Measurements from ENCODE around the gene ENTREP3. TPM values are rescaled to one million over a fixed set of nuclear protein-coding genes. Genes with fewer than 3 reads are reported as not detected.

ENTREP3 gene
- total RNA-seq, 4 donors from 2014 or later = 5.8 to 20.7 (median 15.4) TPM

DNA sequence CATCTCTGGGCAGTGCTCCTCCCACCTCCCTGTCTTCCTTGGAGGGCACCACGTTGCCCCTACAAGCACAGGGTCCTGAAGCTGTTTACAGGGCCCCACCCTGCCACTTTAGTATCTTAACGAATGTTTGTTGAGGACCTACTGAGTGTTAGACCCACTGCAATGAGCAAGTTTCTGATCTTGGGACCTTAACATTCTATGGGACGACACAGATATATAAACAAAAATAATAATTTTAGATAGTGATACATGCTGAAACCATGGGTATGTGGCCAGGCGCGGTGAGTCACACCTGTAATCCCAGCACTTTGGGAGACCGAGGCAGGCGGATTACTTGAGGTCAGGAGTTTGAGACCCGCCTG, 10.1 kb downstream of the ENTREP3 start:
- TF ChIP-seq, protein P1, sequence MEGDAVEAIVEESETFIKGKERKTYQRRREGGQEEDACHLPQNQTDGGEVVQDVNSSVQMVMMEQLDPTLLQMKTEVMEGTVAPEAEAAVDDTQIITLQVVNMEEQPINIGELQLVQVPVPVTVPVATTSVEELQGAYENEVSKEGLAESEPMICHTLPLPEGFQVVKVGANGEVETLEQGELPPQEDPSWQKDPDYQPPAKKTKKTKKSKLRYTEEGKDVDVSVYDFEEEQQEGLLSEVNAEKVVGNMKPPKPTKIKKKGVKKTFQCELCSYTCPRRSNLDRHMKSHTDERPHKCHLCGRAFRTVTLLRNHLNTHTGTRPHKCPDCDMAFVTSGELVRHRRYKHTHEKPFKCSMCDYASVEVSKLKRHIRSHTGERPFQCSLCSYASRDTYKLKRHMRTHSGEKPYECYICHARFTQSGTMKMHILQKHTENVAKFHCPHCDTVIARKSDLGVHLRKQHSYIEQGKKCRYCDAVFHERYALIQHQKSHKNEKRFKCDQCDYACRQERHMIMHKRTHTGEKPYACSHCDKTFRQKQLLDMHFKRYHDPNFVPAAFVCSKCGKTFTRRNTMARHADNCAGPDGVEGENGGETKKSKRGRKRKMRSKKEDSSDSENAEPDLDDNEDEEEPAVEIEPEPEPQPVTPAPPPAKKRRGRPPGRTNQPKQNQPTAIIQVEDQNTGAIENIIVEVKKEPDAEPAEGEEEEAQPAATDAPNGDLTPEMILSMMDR (IDR thresholded peaks at IDR 0.05) = no peak
- TF ChIP-seq POLR2A (IDR thresholded peaks at IDR 0.05) = no peak
- peaks cover 0 to 26% (median 7%) of the 10 kb centered on the region in 4 donors for H3K4me1 ChIP-seq
- H3K4me3 ChIP-seq = peak overlapping the region; percentile 48 to 70 (median 61)
- no peaks in the 10 kb centered on the region for H3K9me3 ChIP-seq
- peaks cover 0 to 8% (median 0%) of the 10 kb centered on the region in 3 donors for H3K36me3 ChIP-seq
- no peak for DNase-seq
- H3K27me3 ChIP-seq = no peaks in the 10 kb centered on the region
- H3K27ac ChIP-seq = peak overlapping the region; percentile 80 to 95 (median 86)

DNA sequence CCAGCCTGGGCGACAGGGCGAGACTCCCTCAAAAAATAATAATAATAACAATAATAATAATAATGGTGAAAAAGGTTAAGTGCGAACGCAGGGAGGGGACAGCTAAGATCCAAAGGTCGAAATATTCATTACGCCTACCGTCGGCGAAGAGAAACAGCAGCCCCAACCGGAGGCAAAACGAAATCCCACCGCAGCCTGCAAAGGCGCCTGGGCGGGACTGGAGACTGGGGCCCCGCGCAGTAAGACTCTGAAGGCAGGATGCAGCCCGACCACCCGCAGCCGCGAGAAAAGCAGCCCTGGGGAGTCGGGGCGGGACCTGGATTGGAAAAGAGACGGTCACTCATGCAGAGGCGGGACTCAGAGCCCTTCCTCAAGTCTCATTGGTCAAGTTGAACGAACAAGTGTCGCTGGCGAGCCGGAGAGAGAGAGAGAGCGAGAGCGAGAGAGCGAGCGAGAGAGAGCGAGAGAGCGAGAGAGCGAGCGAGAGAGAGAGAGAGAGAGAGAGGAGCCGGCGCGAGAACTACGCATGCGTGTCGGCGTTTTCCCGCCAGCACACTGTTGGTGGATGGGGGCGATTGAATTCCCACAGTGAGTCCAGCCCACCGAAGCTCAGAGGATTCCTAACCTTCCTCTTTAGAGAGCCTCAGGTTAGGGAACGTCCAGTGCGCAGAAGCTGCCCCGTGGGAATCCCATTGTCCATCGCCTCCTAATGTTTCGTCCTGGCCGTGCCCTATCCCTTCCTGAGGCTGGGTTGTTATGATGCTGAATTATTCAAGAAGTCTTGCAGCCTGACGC, 10.7 kb downstream of the ENTREP3 start:
- H3K27ac ChIP-seq = peak overlapping the region; percentile 80 to 95 (median 86)
- H3K4me3 ChIP-seq = peak overlapping the region; percentile 48 to 70 (median 61)
- no peaks in the 10 kb centered on the region for H3K27me3 ChIP-seq
- H3K9me3 ChIP-seq = no peaks in the 10 kb centered on the region
- H3K36me3 ChIP-seq = peaks cover 0 to 9% (median 0%) of the 10 kb centered on the region in 3 donors
- peaks cover 0 to 27% (median 6%) of the 10 kb centered on the region in 4 donors for H3K4me1 ChIP-seq
- TF ChIP-seq, protein P1 (IDR thresholded peaks at IDR 0.05) = peak in 5 of 6 experiments; percentile 36 to 98 (median 95)
- TF ChIP-seq POLR2A (IDR thresholded peaks at IDR 0.05) = peak; percentile 81 to 87
- peak; percentile 93 to 99 (median 98) for DNase-seq

DNA sequence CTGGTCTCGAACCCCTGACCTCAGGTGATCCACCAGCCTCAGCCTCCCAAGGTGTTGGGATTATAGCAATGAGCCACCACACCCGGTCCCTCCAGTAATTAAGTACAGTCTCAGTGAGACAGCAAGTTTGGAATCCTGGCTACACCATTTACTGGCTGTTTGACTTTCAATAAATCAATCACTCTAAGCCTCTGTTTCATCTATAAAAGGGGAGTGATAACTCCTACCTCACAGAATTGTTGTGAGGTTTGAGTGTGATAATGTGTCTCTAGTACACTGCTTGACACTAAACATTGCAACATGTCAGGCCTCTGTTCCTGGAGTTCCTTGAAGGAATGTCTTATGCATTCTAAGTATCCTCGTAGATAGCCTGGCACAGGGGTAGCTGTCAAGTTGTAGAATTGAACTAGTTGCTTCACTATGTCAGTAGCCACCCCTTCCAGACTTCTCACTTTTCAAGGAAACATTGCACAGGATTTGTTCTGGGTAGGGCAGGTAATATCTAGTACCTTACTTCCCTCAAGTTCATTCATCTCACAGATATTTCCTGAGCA, 12.4 kb downstream of the ENTREP3 start:
- H3K4me1 ChIP-seq = peaks cover 0 to 27% (median 6%) of the 10 kb centered on the region in 4 donors
- no peaks in the 10 kb centered on the region for H3K9me3 ChIP-seq
- DNase-seq = no peak
- TF ChIP-seq, protein P1 (IDR thresholded peaks at IDR 0.05) = no peak
- no peak for TF ChIP-seq POLR2A (IDR thresholded peaks at IDR 0.05)
- peak overlapping the region in 1 of 4 donors; percentile 67 for H3K4me3 ChIP-seq
- peaks cover 0 to 16% (median 0%) of the 10 kb centered on the region in 3 donors for H3K36me3 ChIP-seq
- H3K27me3 ChIP-seq = no peaks in the 10 kb centered on the region
- H3K27ac ChIP-seq = peak overlapping the region in 3 of 4 donors; percentile 9 to 95 (median 90)

DNA sequence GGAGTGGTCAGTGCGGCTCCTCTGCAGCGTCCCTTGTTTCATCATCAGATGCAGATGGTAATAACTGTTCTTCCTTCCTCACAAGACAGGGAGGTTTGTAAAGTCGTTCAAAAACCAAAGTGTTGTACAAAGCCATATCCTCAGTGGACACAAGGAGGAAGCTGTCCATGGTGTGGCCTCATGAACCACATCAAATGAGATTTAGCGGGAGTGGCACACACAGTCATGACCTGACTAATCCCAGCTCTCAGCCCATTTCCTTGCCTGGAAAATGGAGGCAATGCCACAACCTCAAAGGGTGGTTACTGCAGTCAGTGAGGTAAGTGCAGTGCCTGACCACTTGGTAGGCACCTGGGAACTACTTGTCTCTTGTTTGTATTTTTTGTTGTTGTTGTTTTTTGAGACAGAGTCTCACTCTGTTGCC, 13.4 kb downstream of the ENTREP3 start:
- Histone ChIP-seq H3K36me3 (peaks cover 0 to 23% (median 0%) of the 10 kb centered on the region in 3 donors), H3K27ac (peak overlapping the region in 1 of 4 donors; percentile 34), H3K4me3 (no peak overlapping the region), H3K27me3 (no peaks in the 10 kb centered on the region), H3K4me1 (peaks cover 0 to 27% (median 6%) of the 10 kb centered on the region in 4 donors), H3K9me3 (no peaks in the 10 kb centered on the region)
- TF ChIP-seq, protein P1 (IDR thresholded peaks at IDR 0.05) = no peak
- TF ChIP-seq POLR2A (IDR thresholded peaks at IDR 0.05) = no peak
- DNase-seq = no peak

DNA sequence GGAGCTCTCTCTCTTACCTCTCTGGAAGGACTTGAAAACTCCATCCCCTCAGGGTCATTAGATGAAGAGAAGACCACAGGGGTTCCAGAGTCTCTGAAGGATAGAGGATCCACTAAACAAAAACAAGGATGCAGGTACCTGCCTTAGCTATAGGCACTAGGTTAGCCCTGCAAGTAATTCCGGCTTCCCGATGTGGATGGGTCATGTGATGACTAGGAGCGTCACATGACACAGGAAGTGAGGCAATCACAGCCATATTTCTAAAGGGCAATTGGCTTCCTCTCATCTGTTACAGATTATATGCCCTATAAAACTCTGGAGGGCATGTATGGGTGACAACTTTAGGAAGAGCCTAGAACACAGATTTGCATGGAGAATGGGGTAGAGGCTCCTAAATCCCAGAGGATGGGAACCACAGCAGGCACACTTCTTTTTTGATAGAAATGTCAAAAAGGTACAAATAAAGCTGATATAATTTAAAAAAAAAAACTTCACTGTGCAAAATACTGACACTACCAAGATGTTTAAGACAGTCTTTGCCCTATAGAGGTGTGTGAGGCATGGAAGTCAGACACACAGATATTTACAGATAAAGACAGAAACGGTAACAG, 14.1 kb downstream of the ENTREP3 start:
- H3K27ac ChIP-seq = peak overlapping the region in 2 of 4 donors; percentile 34 to 58
- DNase-seq = peak in 2 of 3 donors; percentile 76 to 92

More for the DNA sequence above, 14.1 kb downstream of the ENTREP3 start:
- no peaks in the 10 kb centered on the region for H3K9me3 ChIP-seq
- no peaks in the 10 kb centered on the region for H3K27me3 ChIP-seq
- H3K4me1 ChIP-seq = peaks cover 0 to 27% (median 6%) of the 10 kb centered on the region in 4 donors
- peaks cover 0 to 29% (median 0%) of the 10 kb centered on the region in 3 donors for H3K36me3 ChIP-seq
- peak overlapping the region; percentile 25 to 53 (median 44) for H3K4me3 ChIP-seq
- TF ChIP-seq POLR2A (IDR thresholded peaks at IDR 0.05) = no peak
- TF ChIP-seq, protein P1 (IDR thresholded peaks at IDR 0.05) = no peak
